Endothelial cell of umbilical vein (primary cell): ENCODE measurements around the gene SLC35A3. TPM values are rescaled to one million over a fixed set of nuclear protein-coding genes. Genes with fewer than 3 reads are reported as not detected.

Source experiments
- BruUV-seq: library from RNA; stranded (reverse); fragments of 400-500 nt; replicated peaks from 2 replicates; lab custom pipeline; 2021; lab: Mats Ljungman, UMichigan
- CTCF ChIA-PET: fragments of 300-600, 350-600 bp; sonication (Branson Sonifier 250); formaldehyde crosslinking; loops from one replicate; lab custom pipeline; 2021; ENCODE audit warnings: antibody characterized with exemption, inconsistent platforms; lab: Charles Lee
- POLR2A ChIA-PET: fragments of 300-600, 350-600 bp; sonication (Branson Sonifier 250); formaldehyde crosslinking; loops from one replicate; lab custom pipeline; 2021; ENCODE audit warnings: antibody characterized with exemption, inconsistent platforms; lab: Charles Lee
- DNase-seq: peaks from one replicate; pipeline ENCODE4 v3.0.0-alpha.2; 2011; ENCODE audit warnings: low read depth, low spot score
- FAIRE-seq: peaks from 2 replicates; lab custom pipeline; 2011; peaks lifted over from hg19 to GRCh38; lab: Jason Lieb, UNC
- H2AFZ ChIP-seq: 2 replicates; pipeline ENCODE4 v1.6.0; 2012; ENCODE audit warnings: low read depth, low read length, control low read depth, inconsistent platforms
- H3K27ac ChIP-seq: 2 replicates; pipeline ENCODE4 v1.5.1; 2011; ENCODE audit warnings: low read depth, mild to moderate bottlenecking, control low read depth, low read length, moderate library complexity; ENCODE audit not compliant: insufficient read depth
- H3K27me3 ChIP-seq, 2 experiments: 2 replicates each; pipeline versions ENCODE4 v1.6.0 to v1.6.1; 2011; ENCODE audit warnings: low read length in 2 of 2, mixed read lengths in 1 of 2; ENCODE audit not compliant: control insufficient read depth in 2 of 2, insufficient read depth in 2 of 2
- H3K36me3 ChIP-seq, 2 experiments: 2 replicates in 1 of 2; 3 replicates in 1 of 2; pipeline ENCODE4 v1.5.1; 2011; ENCODE audit warnings: low read length in 2 of 2, mild to moderate bottlenecking in 1 of 2, moderate library complexity in 1 of 2; ENCODE audit not compliant: control insufficient read depth in 2 of 2, insufficient read depth in 2 of 2; ENCODE audit errors: extremely low read depth in 1 of 2
- H3K4me1 ChIP-seq: 3 replicates; pipeline ENCODE4 v1.5.1; 2011; ENCODE audit warnings: mild to moderate bottlenecking, low read length; ENCODE audit not compliant: control insufficient read depth, insufficient read depth; ENCODE audit errors: extremely low read depth
- H3K4me2 ChIP-seq: 2 replicates; pipeline ENCODE4 v1.6.1; 2011; ENCODE audit warnings: low read length, control low read depth, mixed read lengths; ENCODE audit not compliant: insufficient read depth
- H3K4me3 ChIP-seq, 3 experiments: fragments of 200-600 bp in 1 of 3; sonication (generic), shearing (Covaris generic) in 1 of 3; replicated peaks in 1 of 3; 2 replicates each; pipeline ENCODE4 v1.5.1; 2011 to 2016; ENCODE audit warnings: control low read depth in 3 of 3, low read length in 3 of 3, mild to moderate bottlenecking in 2 of 3, inconsistent platforms in 1 of 3, low read depth in 1 of 3, moderate library complexity in 1 of 3; ENCODE audit not compliant: insufficient read depth in 1 of 3
- H3K79me2 ChIP-seq: 2 replicates; pipeline ENCODE4 v1.6.0; 2012; ENCODE audit warnings: low read length, inconsistent platforms; ENCODE audit not compliant: control insufficient read depth, insufficient read depth
- H3K9ac ChIP-seq: replicated peaks from 2 replicates; pipeline ENCODE3; 2011; ENCODE audit warnings: low read length, control low read depth; ENCODE audit not compliant: insufficient read depth; ENCODE audit errors: extremely low read depth
- H3K9me1 ChIP-seq: replicated peaks from 3 replicates; pipeline ENCODE4 v1.6.0; 2011; ENCODE audit warnings: mild to moderate bottlenecking, low read length; ENCODE audit not compliant: control insufficient read depth, insufficient read depth; ENCODE audit errors: extremely low read depth
- H3K9me3 ChIP-seq: replicated peaks from 2 replicates; pipeline ENCODE4 v1.5.1; 2012; ENCODE audit warnings: low read length, inconsistent platforms; ENCODE audit not compliant: control insufficient read depth, insufficient read depth
- H4K20me1 ChIP-seq: replicated peaks from 2 replicates; pipeline ENCODE3; 2011; ENCODE audit warnings: mild to moderate bottlenecking, low read length; ENCODE audit not compliant: control insufficient read depth, insufficient read depth; ENCODE audit errors: extremely low read depth
- EZH2 ChIP-seq: IDR thresholded peaks from 2 replicates; pipeline ENCODE4 v1.6.1; 2012; ENCODE audit warnings: borderline replicate concordance, low read depth, mild to moderate bottlenecking, moderate library complexity, low read length, inconsistent platforms; ENCODE audit not compliant: severe bottlenecking
- FOS ChIP-seq: IDR thresholded peaks from 2 replicates; pipeline ENCODE4 v1.6.1; 2011; ENCODE audit warnings: mild to moderate bottlenecking, low read length, moderate library complexity, borderline replicate concordance; ENCODE audit not compliant: insufficient read depth
- GATA2 ChIP-seq: IDR thresholded peaks from 2 replicates; pipeline ENCODE4 v1.7.0; 2011; ENCODE audit warnings: low read depth, mild to moderate bottlenecking, moderate library complexity, mixed read lengths, low read length; ENCODE audit not compliant: insufficient read length, insufficient read depth
- JUN ChIP-seq: IDR thresholded peaks from 2 replicates; pipeline ENCODE4 v1.6.1; 2011; ENCODE audit warnings: borderline replicate concordance, low read depth; ENCODE audit not compliant: insufficient read length, insufficient read depth
- MYC ChIP-seq: IDR thresholded peaks from one replicate; pipeline ENCODE4 v1.6.1; 2011; ENCODE audit warnings: mild to moderate bottlenecking, low read depth, low read length
- POLR2A ChIP-seq: IDR thresholded peaks from 2 replicates; pipeline ENCODE4 v1.6.1; 2012; ENCODE audit warnings: low read depth, mild to moderate bottlenecking, control low read depth, low read length
- POLR2AphosphoS5 ChIP-seq: IDR thresholded peaks from 2 replicates; pipeline ENCODE4 v1.6.1; 2012; ENCODE audit warnings: low read depth, mild to moderate bottlenecking, control low read depth, low read length, moderate library complexity; ENCODE audit not compliant: insufficient read depth
- dilution Hi-C: fragments of 300-500 bp; cut with MboI; formaldehyde crosslinking; loops from one replicate; pipeline ENCODE4 v1.15.0; 2019; ENCODE audit warnings: low sequenced_read_pairs; ENCODE audit not compliant: extremely low pct_ligation_motif_present
- intact Hi-C: fragments of 100-400 bp; cut with micrococcal nuclease; formaldehyde crosslinking; loops from one replicate; pipeline ENCODE4 v1.10.0; 2022
- polyA plus RNA-seq, 4 experiments: library from polyadenylated mRNA; depleted of rRNA in 3 of 4; stranded (reverse) in 3 of 4; unstranded in 1 of 4; fragments of >200 nt; gene quantifications; 2 replicates each; pipeline versions ENCODE4 v1.2.1 to v1.2.3, GENCODE V29; 2011 to 2012; ENCODE audit warnings: missing spikeins in 1 of 4
- total RNA-seq: library from RNA; stranded (reverse); gene quantifications from 2 replicates; pipeline ENCODE4 v1.2.3, GENCODE V29; 2021
- TF ChIP-seq, protein P1 (sequence below), 2 donors: IDR thresholded peaks; 1 replicate in 1 of 2; 2 replicates in 1 of 2; pipeline ENCODE4 v1.5.1; 2011; ENCODE audit warnings: low read length in 2 of 2, mild to moderate bottlenecking in 2 of 2, moderate library complexity in 2 of 2, control low read depth in 1 of 2, inconsistent platforms in 1 of 2, low read depth in 1 of 2; ENCODE audit not compliant: insufficient read depth in 1 of 2; ENCODE audit errors: extremely low read depth in 1 of 2
- TF ChIP-seq, protein P2 (sequence below): IDR thresholded peaks from 2 replicates; pipeline ENCODE4 v1.6.1; 2011; ENCODE audit not compliant: insufficient read depth, insufficient read length

Gene SLC35A3
- total and polyA plus RNA-seq, 2 donors (not counting 3 experiments of a cell fraction or from before 2014, with no cell fraction given) = 3.6 to 19.0 TPM

DNA sequence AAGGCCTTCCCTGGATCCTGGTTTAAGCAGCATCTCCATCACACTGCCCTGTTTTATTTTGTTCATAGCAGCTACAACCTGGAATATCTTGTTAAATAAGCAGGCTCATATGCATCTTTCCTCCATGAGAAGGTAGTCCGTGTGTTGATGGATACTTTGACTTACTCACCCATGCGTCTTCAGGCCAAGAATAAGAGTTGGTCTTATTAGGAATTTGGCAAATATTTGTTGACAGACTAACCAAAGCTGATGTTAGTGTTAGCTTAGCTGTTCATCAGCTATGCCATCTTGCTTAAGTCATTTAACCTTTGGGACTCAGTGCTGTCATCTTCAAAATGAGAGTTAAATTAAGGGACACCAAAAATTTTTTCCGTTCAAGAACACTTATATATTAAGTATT, 103.7 kb downstream of the SLC35A3 start:
- BruUV-seq = no TSS peak
- TF ChIP-seq, protein P1, sequence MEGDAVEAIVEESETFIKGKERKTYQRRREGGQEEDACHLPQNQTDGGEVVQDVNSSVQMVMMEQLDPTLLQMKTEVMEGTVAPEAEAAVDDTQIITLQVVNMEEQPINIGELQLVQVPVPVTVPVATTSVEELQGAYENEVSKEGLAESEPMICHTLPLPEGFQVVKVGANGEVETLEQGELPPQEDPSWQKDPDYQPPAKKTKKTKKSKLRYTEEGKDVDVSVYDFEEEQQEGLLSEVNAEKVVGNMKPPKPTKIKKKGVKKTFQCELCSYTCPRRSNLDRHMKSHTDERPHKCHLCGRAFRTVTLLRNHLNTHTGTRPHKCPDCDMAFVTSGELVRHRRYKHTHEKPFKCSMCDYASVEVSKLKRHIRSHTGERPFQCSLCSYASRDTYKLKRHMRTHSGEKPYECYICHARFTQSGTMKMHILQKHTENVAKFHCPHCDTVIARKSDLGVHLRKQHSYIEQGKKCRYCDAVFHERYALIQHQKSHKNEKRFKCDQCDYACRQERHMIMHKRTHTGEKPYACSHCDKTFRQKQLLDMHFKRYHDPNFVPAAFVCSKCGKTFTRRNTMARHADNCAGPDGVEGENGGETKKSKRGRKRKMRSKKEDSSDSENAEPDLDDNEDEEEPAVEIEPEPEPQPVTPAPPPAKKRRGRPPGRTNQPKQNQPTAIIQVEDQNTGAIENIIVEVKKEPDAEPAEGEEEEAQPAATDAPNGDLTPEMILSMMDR (IDR thresholded peaks at IDR 0.05; ENCODE audit: extremely low read depth in 1 of 2, insufficient read depth in 1 of 2, low read depth in 1 of 2, low read length in 2 of 2) = no peak
- no peak for TF ChIP-seq GATA2
- no peak for TF ChIP-seq POLR2AphosphoS5
- TF ChIP-seq MYC = no peak
- no peak for TF ChIP-seq JUN
- TF ChIP-seq, protein P2, sequence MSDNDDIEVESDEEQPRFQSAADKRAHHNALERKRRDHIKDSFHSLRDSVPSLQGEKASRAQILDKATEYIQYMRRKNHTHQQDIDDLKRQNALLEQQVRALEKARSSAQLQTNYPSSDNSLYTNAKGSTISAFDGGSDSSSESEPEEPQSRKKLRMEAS = no peak
- TF ChIP-seq EZH2 = no peak
- no peak for TF ChIP-seq FOS
- no peak for TF ChIP-seq POLR2A
- H3K79me2 ChIP-seq = peaks cover 4% of the 10 kb centered on the region
- no peak overlapping the region for H3K4me2 ChIP-seq
- H2AFZ ChIP-seq = no peak overlapping the region
- no peak overlapping the region for H3K27ac ChIP-seq
- dilution Hi-C loops = no loop called here
- DNase-seq = no peak
- H3K9me3 ChIP-seq = no peaks in the 10 kb centered on the region
- peaks cover 4% of the 10 kb centered on the region for H3K4me1 ChIP-seq
- no peaks in the 10 kb centered on the region for H3K27me3 ChIP-seq
- CTCF ChIA-PET = interaction anchor here (0.9 kb wide), 1 partner anchor 14 kb away, joined by 3 read pairs; no protein-coding TSS in a partner anchor
- peaks cover 2% of the 10 kb centered on the region for H4K20me1 ChIP-seq
- H3K9ac ChIP-seq = no peak overlapping the region
- H3K36me3 ChIP-seq = peaks cover 0 to 20% of the 10 kb centered on the region in 2 experiments
- FAIRE-seq = no peak
- no peaks in the 10 kb centered on the region for H3K9me1 ChIP-seq
- intact Hi-C loops = no loop called here
- POLR2A ChIA-PET = no interaction called here
- H3K4me3 ChIP-seq = no peak overlapping the region
